ENCODE results near the gene RASA1. TPM values are rescaled to one million over a fixed set of nuclear protein-coding genes. Genes with fewer than 3 reads are reported as not detected.

The RASA1 gene
- total RNA-seq, 1 experiment from 2014 or later = 23.9 TPM

DNA sequence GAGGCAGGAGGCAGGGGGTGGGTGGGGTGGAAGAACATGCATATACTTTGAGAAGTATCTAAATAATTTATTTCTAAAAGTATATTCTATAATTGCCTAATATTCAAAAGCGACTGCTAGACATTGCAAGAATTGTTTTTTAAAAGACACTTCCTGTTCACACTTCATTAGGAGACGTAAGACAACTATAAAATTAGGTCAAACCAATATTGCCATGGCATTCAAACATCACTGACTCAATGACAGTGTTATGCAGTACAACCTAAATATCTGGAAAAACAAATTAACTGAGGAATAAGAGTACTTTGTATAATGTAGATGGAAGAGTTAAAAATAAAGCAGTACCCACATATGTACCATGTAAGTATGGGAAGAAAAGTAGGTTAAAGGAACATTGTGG, 140.5 kb downstream of the RASA1 start:
- Histone ChIP-seq H3K9ac (ENCODE audit: low read length) (no peak overlapping the region), H3K4me3 (replicated peaks in 1 of 2; ENCODE audit: low read depth in 1 of 2, low read length in 2 of 2) (no peak overlapping the region), H3K27ac (ENCODE audit: low read depth, low read length) (no peak overlapping the region), H3K27me3 (ENCODE audit: insufficient read depth, low read length) (no peaks in the 10 kb centered on the region), H3K9me3 (ENCODE audit: control insufficient read depth in 1 of 2, insufficient read depth in 1 of 2, low read depth in 1 of 2, low read length in 2 of 2) (no peaks in the 10 kb centered on the region), H3K9me2 (ENCODE audit: insufficient read depth) (no peaks in the 10 kb centered on the region), H2AFZ (ENCODE audit: low read depth, low read length, poor library complexity, severe bottlenecking) (no peak overlapping the region), H3K4me1 (ENCODE audit: control insufficient read depth in 1 of 2, insufficient read depth in 2 of 2, low read length in 2 of 2) (peaks cover 4 to 6% of the 10 kb centered on the region in 2 experiments; a peak in 3 of 4 replicates), H4K20me1 (ENCODE audit: insufficient read depth) (no peaks in the 10 kb centered on the region), H3K36me3 (ENCODE audit: control insufficient read depth in 1 of 2, insufficient read depth in 2 of 2, low read length in 2 of 2) (peaks cover 57 to 72% of the 10 kb centered on the region in 2 experiments), H3K4me2 (ENCODE audit: low read length) (no peak overlapping the region), H3K79me2 (ENCODE audit: insufficient read depth, low read length) (peaks cover 93% of the 10 kb centered on the region)
- TF ChIP-seq SIN3A (IDR thresholded peaks at IDR 0.05; ENCODE audit: low read depth) = no peak
- TF ChIP-seq, protein P1, sequence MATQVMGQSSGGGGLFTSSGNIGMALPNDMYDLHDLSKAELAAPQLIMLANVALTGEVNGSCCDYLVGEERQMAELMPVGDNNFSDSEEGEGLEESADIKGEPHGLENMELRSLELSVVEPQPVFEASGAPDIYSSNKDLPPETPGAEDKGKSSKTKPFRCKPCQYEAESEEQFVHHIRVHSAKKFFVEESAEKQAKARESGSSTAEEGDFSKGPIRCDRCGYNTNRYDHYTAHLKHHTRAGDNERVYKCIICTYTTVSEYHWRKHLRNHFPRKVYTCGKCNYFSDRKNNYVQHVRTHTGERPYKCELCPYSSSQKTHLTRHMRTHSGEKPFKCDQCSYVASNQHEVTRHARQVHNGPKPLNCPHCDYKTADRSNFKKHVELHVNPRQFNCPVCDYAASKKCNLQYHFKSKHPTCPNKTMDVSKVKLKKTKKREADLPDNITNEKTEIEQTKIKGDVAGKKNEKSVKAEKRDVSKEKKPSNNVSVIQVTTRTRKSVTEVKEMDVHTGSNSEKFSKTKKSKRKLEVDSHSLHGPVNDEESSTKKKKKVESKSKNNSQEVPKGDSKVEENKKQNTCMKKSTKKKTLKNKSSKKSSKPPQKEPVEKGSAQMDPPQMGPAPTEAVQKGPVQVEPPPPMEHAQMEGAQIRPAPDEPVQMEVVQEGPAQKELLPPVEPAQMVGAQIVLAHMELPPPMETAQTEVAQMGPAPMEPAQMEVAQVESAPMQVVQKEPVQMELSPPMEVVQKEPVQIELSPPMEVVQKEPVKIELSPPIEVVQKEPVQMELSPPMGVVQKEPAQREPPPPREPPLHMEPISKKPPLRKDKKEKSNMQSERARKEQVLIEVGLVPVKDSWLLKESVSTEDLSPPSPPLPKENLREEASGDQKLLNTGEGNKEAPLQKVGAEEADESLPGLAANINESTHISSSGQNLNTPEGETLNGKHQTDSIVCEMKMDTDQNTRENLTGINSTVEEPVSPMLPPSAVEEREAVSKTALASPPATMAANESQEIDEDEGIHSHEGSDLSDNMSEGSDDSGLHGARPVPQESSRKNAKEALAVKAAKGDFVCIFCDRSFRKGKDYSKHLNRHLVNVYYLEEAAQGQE (IDR thresholded peaks at IDR 0.05; ENCODE audit: low read depth) = no peak
- TF ChIP-seq EGR1 (IDR thresholded peaks at IDR 0.05; ENCODE audit: low read depth) = no peak
- no peak for TF ChIP-seq ZFX (IDR thresholded peaks at IDR 0.05)
- no peak for TF ChIP-seq RAD21 (IDR thresholded peaks at IDR 0.05; ENCODE audit: low read depth)
- TF ChIP-seq ZNF274 (IDR thresholded peaks at IDR 0.05; ENCODE audit: low read depth, low read length) = no peak
- TF ChIP-seq EZH2 (IDR thresholded peaks at IDR 0.05) = no peak
- TF ChIP-seq, protein P2, sequence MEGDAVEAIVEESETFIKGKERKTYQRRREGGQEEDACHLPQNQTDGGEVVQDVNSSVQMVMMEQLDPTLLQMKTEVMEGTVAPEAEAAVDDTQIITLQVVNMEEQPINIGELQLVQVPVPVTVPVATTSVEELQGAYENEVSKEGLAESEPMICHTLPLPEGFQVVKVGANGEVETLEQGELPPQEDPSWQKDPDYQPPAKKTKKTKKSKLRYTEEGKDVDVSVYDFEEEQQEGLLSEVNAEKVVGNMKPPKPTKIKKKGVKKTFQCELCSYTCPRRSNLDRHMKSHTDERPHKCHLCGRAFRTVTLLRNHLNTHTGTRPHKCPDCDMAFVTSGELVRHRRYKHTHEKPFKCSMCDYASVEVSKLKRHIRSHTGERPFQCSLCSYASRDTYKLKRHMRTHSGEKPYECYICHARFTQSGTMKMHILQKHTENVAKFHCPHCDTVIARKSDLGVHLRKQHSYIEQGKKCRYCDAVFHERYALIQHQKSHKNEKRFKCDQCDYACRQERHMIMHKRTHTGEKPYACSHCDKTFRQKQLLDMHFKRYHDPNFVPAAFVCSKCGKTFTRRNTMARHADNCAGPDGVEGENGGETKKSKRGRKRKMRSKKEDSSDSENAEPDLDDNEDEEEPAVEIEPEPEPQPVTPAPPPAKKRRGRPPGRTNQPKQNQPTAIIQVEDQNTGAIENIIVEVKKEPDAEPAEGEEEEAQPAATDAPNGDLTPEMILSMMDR (IDR thresholded peaks at IDR 0.05 in 2 of 3, conservative IDR thresholded peaks at IDR 0.05 in 1 of 3; ENCODE audit: borderline replicate concordance in 1 of 3, insufficient read depth in 1 of 3, low read depth in 2 of 3, low read length in 2 of 3) = no peak
- no peak for TF ChIP-seq MAX (IDR thresholded peaks at IDR 0.05)
- no peak for TF ChIP-seq CEBPB (IDR thresholded peaks at IDR 0.05; ENCODE audit: low read depth)
- no peak for TF ChIP-seq FOSL1 (IDR thresholded peaks at IDR 0.05; ENCODE audit: low read depth)
- TF ChIP-seq ZBTB33 (IDR thresholded peaks at IDR 0.05; ENCODE audit: extremely low read depth, insufficient replicate concordance, low read length) = no peak
- no peak for TF ChIP-seq TCF7L2 (IDR thresholded peaks at IDR 0.05; ENCODE audit: borderline replicate concordance, extremely low read depth, insufficient read depth, insufficient read length)
- TF ChIP-seq JUND (IDR thresholded peaks at IDR 0.05) = no peak
- ATAC-seq = no peak
- CTCF ChIA-PET = no interaction called here
- intact Hi-C loops (cut with micrococcal nuclease) = no loop called here
- POLR2A ChIA-PET = no interaction called here
- RAD21 ChIA-PET (ENCODE audit: low non-redundant PET in 1 of 2, low total read pairs in 2 of 2, uncharacterized antibody in 2 of 2, unreplicated experiment in 2 of 2) = no interaction called here
- no peak for DNase-seq (ENCODE audit: low read depth, low spot score)
- BruUV-seq (replicated peaks) = no TSS peak

Measured in HCT116 (cell line).